Measurements from ENCODE around the gene DEGS2. TPM values are rescaled to one million over a fixed set of nuclear protein-coding genes. Genes with fewer than 3 reads are reported as not detected.

Gene DEGS2
- polyA plus RNA-seq, 1 experiment, result not detected

DNA sequence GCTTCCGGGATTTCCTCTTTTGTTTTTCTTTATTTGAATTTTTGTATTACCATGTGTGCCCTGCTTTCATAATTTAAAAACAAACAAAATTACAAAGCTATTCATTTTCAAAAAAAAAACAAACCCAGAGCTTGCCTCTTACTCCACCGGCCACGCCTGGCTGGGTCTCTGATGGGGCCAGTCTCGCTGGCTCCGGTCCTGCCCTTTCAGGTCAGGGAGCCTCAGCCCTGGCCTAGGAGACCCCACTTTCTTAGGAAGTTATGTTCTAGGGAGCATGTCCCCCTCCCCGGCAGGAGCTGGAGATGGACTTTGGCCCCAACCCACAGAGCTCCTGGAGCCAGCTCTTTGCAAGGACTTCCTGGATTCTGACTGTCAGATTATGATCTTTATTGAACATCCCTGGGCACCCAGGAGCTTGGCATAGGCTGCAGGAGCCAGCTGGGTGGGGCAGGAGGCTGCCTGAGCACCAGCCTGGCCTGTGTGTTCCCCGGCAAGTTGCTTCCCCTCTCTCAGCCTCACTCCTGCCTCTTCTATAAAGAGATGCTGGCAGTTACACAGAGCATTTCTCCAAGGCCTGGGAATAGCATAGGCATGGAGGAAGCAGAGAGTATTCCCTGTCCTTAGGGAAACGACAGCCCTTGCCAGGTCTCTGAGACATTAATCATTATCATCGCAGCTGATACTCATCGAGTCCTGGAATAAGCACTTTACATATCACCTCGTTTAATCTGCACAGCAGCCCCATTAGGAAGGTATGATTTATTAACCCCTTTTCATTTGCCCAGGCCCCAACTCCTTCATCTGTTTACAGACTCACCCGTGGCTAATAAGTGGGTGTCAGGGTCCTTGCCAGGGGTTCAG, 3.5 kb downstream of the DEGS2 start:
- Histone ChIP-seq H3K27me3 (ENCODE audit: control insufficient read depth, insufficient read depth, low read length) (peaks cover 29% of the 10 kb centered on the region), H3K4me3 (ENCODE audit: low read depth, low read length) (no peak overlapping the region), H3K36me3 (ENCODE audit: control insufficient read depth, insufficient read depth, low read length) (no peaks in the 10 kb centered on the region)
- ChIA-PET CTCF (interaction anchor here (0.6 to 2.1 kb wide), 6 partner anchors 9 to 175 kb away, joined by 3 to 6 read pairs (median 3); no protein-coding TSS in a partner anchor), POLR2A (no interaction called here)
- TF ChIP-seq CTCF (IDR thresholded peaks at IDR 0.05; ENCODE audit: insufficient read depth, low read depth, low read length), result no peak
- DNase-seq (ENCODE audit: low read depth), result no peak

GRCh38 chr14:100155049-100155621, 4.3 kb downstream of the DEGS2 start:
- no peak overlapping the region for H3K4me3 ChIP-seq (ENCODE audit: low read depth, low read length)
- CTCF ChIA-PET, result interaction anchor here (0.8 to 2.1 kb wide), 2 partner anchors 35 to 38 kb away, joined by 3 to 5 read pairs; no protein-coding TSS in a partner anchor
- no peak for DNase-seq (ENCODE audit: low read depth)
- no peaks in the 10 kb centered on the region for H3K36me3 ChIP-seq (ENCODE audit: control insufficient read depth, insufficient read depth, low read length)
- POLR2A ChIA-PET, result no interaction called here
- H3K27me3 ChIP-seq (ENCODE audit: control insufficient read depth, insufficient read depth, low read length), result peaks cover 20% of the 10 kb centered on the region
- peak; percentile 60 for TF ChIP-seq CTCF (IDR thresholded peaks at IDR 0.05; ENCODE audit: insufficient read depth, low read depth, low read length)

DNA sequence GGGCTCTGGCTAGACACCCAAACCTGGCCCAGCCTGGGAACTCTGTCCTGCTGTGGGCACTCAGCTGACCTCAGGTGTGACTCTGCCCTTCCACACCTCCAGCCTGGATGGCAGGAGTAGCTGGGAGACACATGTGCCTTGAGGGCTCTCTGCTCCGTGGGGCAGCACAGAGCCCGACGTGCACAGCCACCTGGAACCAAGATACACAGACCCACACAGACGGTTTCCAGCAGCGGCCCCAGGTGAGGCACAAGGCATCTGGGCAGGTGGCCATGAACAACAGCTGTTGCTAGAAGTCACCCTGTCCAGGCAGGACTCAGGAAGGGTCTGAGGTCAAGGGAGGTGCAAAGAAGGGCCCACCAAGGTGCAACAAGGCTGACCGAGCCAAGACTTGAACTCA, 5.9 kb downstream of the DEGS2 start:
- CTCF ChIA-PET, result no interaction called here
- Histone ChIP-seq H3K36me3 (ENCODE audit: control insufficient read depth, insufficient read depth, low read length) (no peaks in the 10 kb centered on the region), H3K27me3 (ENCODE audit: control insufficient read depth, insufficient read depth, low read length) (peaks cover 11% of the 10 kb centered on the region), H3K4me3 (ENCODE audit: low read depth, low read length) (no peak overlapping the region)
- TF ChIP-seq CTCF (IDR thresholded peaks at IDR 0.05; ENCODE audit: insufficient read depth, low read depth, low read length), result no peak
- DNase-seq (ENCODE audit: low read depth), result no peak
- POLR2A ChIA-PET, result no interaction called here

GRCh38 chr14:100152091-100152490, 7.4 kb downstream of the DEGS2 start:
- Histone ChIP-seq H3K4me3 (ENCODE audit: low read depth, low read length) (no peak overlapping the region), H3K27me3 (ENCODE audit: control insufficient read depth, insufficient read depth, low read length) (peaks cover 6% of the 10 kb centered on the region), H3K36me3 (ENCODE audit: control insufficient read depth, insufficient read depth, low read length) (no peaks in the 10 kb centered on the region)
- CTCF ChIA-PET, result no interaction called here
- DNase-seq (ENCODE audit: low read depth), result no peak
- POLR2A ChIA-PET, result no interaction called here
- TF ChIP-seq CTCF (IDR thresholded peaks at IDR 0.05; ENCODE audit: insufficient read depth, low read depth, low read length), result no peak

DNA sequence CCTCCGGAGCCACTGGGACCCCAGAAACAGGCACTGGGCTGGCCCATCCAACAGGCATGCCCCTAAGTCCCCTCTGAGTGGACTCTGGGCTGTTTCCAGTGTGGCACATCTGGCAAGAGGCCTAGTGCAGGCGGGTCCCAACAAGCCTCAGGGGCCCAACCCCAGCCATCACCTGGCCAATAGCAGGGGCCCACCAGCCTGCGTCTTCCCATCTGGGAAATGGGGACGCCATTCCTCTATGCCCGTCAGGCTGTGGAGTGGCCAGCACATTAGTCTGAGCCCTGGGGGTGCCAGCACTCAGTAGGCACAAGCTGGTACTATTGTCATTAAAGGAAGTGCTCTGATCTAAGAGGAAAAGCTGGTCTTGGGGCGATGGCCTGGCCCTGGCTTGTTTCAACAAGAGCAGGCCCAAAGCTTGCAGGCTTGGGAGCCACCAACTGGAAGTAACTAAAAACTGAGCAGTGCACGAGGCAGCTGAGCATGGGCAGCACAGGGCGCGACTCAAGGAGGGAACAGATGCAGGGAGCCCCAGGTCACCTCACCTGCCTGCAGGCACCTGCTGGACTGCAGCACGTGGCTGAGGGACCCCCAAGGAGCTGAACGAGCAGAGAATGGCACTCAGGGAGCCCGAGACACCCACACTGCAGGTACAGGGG, 8.4 kb downstream of the DEGS2 start:
- Histone ChIP-seq H3K27me3 (ENCODE audit: control insufficient read depth, insufficient read depth, low read length) (peaks cover 1% of the 10 kb centered on the region; the same call in 1 of the 2 replicates), H3K36me3 (ENCODE audit: control insufficient read depth, insufficient read depth, low read length) (no peaks in the 10 kb centered on the region), H3K4me3 (ENCODE audit: low read depth, low read length) (no peak overlapping the region)
- CTCF ChIA-PET, result interaction anchor here (0.8 kb wide), 1 partner anchor 71 kb away, joined by 3 read pairs; no protein-coding TSS in a partner anchor
- DNase-seq (ENCODE audit: low read depth), result no peak
- POLR2A ChIA-PET, result no interaction called here
- TF ChIP-seq CTCF (IDR thresholded peaks at IDR 0.05; ENCODE audit: insufficient read depth, low read depth, low read length), result no peak

Data from BJ (cell line).